H1 (cell line): Measurements from ENCODE around the gene CNR1. TPM values are rescaled to one million over a fixed set of nuclear protein-coding genes. Genes with fewer than 3 reads are reported as not detected.

Experiments
- CTCF ChIA-PET: fragments of 300-600 bp; sonication (Branson Sonifier 250); formaldehyde crosslinking; loops from one replicate; lab custom pipeline; 2021; ENCODE audit not compliant: partially characterized antibody; lab: Charles Lee
- POLR2A ChIA-PET: fragments of 300-600 bp; sonication (Branson Sonifier 250); formaldehyde crosslinking; loops from one replicate; lab custom pipeline; 2021; ENCODE audit warnings: inconsistent platforms; ENCODE audit not compliant: partially characterized antibody; lab: Charles Lee
- DNase-seq, 2 experiments: peaks; one replicate each; pipeline versions ENCODE4 v3.0.0 to v3.0.0-alpha.2; 2010 to 2022; ENCODE audit warnings: low spot score in 2 of 2, low read depth in 1 of 2, mixed read lengths in 1 of 2
- FAIRE-seq: peaks from 2 replicates; lab custom pipeline; 2011; peaks lifted over from hg19 to GRCh38; lab: Jason Lieb, UNC
- H2AFZ ChIP-seq: 2 replicates; pipeline ENCODE4 v1.8.1; 2012; ENCODE audit warnings: low read length, inconsistent platforms
- H2AK5ac ChIP-seq: 2 replicates; pipeline ENCODE4 v1.6.1; 2013; ENCODE audit warnings: low read depth, low read length
- H2BK120ac ChIP-seq: replicated peaks from 2 replicates; pipeline ENCODE3; 2013; ENCODE audit warnings: low read depth, low read length, inconsistent platforms
- H2BK12ac ChIP-seq: 2 replicates; pipeline ENCODE4 v1.6.1; 2013; ENCODE audit warnings: low read depth, low read length
- H2BK15ac ChIP-seq: 2 replicates; pipeline ENCODE4 v1.6.1; 2013; ENCODE audit warnings: low read length
- H2BK20ac ChIP-seq: 2 replicates; pipeline ENCODE4 v1.6.1; 2013; ENCODE audit warnings: low read length
- H2BK5ac ChIP-seq: 2 replicates; pipeline ENCODE4 v1.6.1; 2013; ENCODE audit warnings: low read depth, low read length
- H3K14ac ChIP-seq: 2 replicates; pipeline ENCODE4 v1.6.1; 2013; ENCODE audit warnings: inconsistent platforms; ENCODE audit not compliant: insufficient read length
- H3K18ac ChIP-seq: 2 replicates; pipeline ENCODE4 v1.6.1; 2013; ENCODE audit warnings: low read length; ENCODE audit errors: extremely low read depth
- H3K23ac ChIP-seq: 2 replicates; pipeline ENCODE4 v1.6.1; 2013; ENCODE audit warnings: inconsistent platforms; ENCODE audit not compliant: insufficient read length
- H3K23me2 ChIP-seq: 2 replicates; pipeline ENCODE4 v1.6.1; 2013; ENCODE audit warnings: low read depth, low read length
- H3K27ac ChIP-seq: 2 replicates; pipeline ENCODE4 v1.6.1; 2011; ENCODE audit warnings: low read depth, low read length, inconsistent platforms
- H3K27me3 ChIP-seq, 4 experiments: replicated peaks in 1 of 4; 1 replicate in 1 of 4; 2 replicates in 3 of 4; pipeline versions ENCODE4 v1.6.1 to v1.8.1; 2011 to 2013; ENCODE audit warnings: low read length in 3 of 4, mild to moderate bottlenecking in 3 of 4, inconsistent platforms in 2 of 4, mixed read lengths in 2 of 4, moderate library complexity in 1 of 4; ENCODE audit not compliant: control insufficient read depth in 3 of 4, insufficient read depth in 3 of 4; ENCODE audit errors: extremely low read depth in 1 of 4
- H3K36me3 ChIP-seq, 4 experiments: 2 replicates each; pipeline versions ENCODE4 v1.6.1 to v1.8.1; 2011 to 2013; ENCODE audit warnings: mild to moderate bottlenecking in 4 of 4, low read length in 3 of 4, moderate library complexity in 2 of 4, control low read depth in 1 of 4, inconsistent platforms in 1 of 4; ENCODE audit not compliant: insufficient read depth in 4 of 4, control insufficient read depth in 2 of 4
- H3K4ac ChIP-seq: replicated peaks from 2 replicates; pipeline ENCODE3; 2013; ENCODE audit warnings: low read length, low read depth, mixed read lengths, inconsistent platforms; ENCODE audit not compliant: insufficient read length
- H3K4me1 ChIP-seq, 4 experiments: replicated peaks in 1 of 4; 1 replicate in 1 of 4; 2 replicates in 3 of 4; pipeline versions ENCODE4 v1.6.1 to v1.8.1; 2011 to 2013; ENCODE audit warnings: low read length in 3 of 4, inconsistent platforms in 2 of 4, mixed read lengths in 1 of 4; ENCODE audit not compliant: insufficient read depth in 4 of 4, control insufficient read depth in 3 of 4
- H3K4me2 ChIP-seq, 2 experiments: 2 replicates each; pipeline versions ENCODE4 v1.6.1 to v1.8.1; 2011 to 2013; ENCODE audit warnings: low read depth in 2 of 2, low read length in 2 of 2, control low read depth in 1 of 2, inconsistent platforms in 1 of 2, mild to moderate bottlenecking in 1 of 2; ENCODE audit not compliant: insufficient read depth in 1 of 2
- H3K4me3 ChIP-seq, 4 experiments: fragments of 200-600, 300-600 bp in 1 of 4; sonication (generic), shearing (Covaris generic), sonication (Bioruptor Twin) in 1 of 4; 2 replicates each; pipeline versions ENCODE4 v1.5.1 to v1.8.1; 2011 to 2016; ENCODE audit warnings: low read length in 4 of 4, low read depth in 3 of 4, control low read depth in 2 of 4, inconsistent platforms in 2 of 4, mild to moderate bottlenecking in 2 of 4, mixed read lengths in 1 of 4, moderate library complexity in 1 of 4; ENCODE audit not compliant: insufficient read depth in 2 of 4; ENCODE audit errors: extremely low read depth in 1 of 4
- H3K56ac ChIP-seq: replicated peaks from 2 replicates; pipeline ENCODE3; 2013; ENCODE audit warnings: low read depth, mild to moderate bottlenecking, mixed read lengths, low read length, inconsistent platforms; ENCODE audit not compliant: insufficient read length
- H3K79me1 ChIP-seq: 2 replicates; pipeline ENCODE4 v1.6.1; 2013; ENCODE audit warnings: low read depth, low read length, control low read depth
- H3K79me2 ChIP-seq, 2 experiments: 2 replicates each; pipeline versions ENCODE4 v1.6.1 to v1.8.1; 2012 to 2013; ENCODE audit warnings: low read length in 2 of 2, mild to moderate bottlenecking in 2 of 2, inconsistent platforms in 1 of 2; ENCODE audit not compliant: insufficient read depth in 2 of 2, control insufficient read depth in 1 of 2
- H3K9ac ChIP-seq, 4 experiments: replicated peaks in 1 of 4; 1 replicate in 1 of 4; 2 replicates in 3 of 4; pipeline versions ENCODE4 v1.6.1 to v1.8.1; 2011 to 2013; ENCODE audit warnings: low read depth in 3 of 4, low read length in 3 of 4, control low read depth in 2 of 4, mild to moderate bottlenecking in 2 of 4, moderate library complexity in 2 of 4, inconsistent platforms in 1 of 4; ENCODE audit errors: extremely low read depth in 1 of 4
- H3K9me3 ChIP-seq, 2 experiments: 2 replicates each; pipeline versions ENCODE4 v1.6.1 to v1.8.1; 2012 to 2013; ENCODE audit warnings: mild to moderate bottlenecking in 2 of 2, moderate library complexity in 2 of 2, control low read depth in 1 of 2, inconsistent platforms in 1 of 2, low read depth in 1 of 2, low read length in 1 of 2, mixed read lengths in 1 of 2; ENCODE audit not compliant: insufficient read depth in 2 of 2
- H4K20me1 ChIP-seq, 2 experiments: replicated peaks in 1 of 2; 2 replicates each; pipeline versions ENCODE3 to v1.8.1; 2011 to 2013; ENCODE audit warnings: inconsistent platforms in 2 of 2, low read length in 2 of 2, mild to moderate bottlenecking in 1 of 2; ENCODE audit not compliant: insufficient read depth in 2 of 2, control insufficient read depth in 1 of 2
- H4K5ac ChIP-seq: 2 replicates; pipeline ENCODE4 v1.6.1; 2013; ENCODE audit warnings: low read length, low read depth, mixed read lengths, inconsistent platforms; ENCODE audit not compliant: insufficient read length
- H4K8ac ChIP-seq: 2 replicates; pipeline ENCODE4 v1.8.0; 2013; ENCODE audit warnings: mild to moderate bottlenecking, moderate library complexity, low read length, inconsistent platforms; ENCODE audit not compliant: insufficient read depth; ENCODE audit errors: extremely low read depth
- H4K91ac ChIP-seq: replicated peaks from 2 replicates; pipeline ENCODE3; 2013; ENCODE audit warnings: low read length, mixed read lengths, inconsistent platforms; ENCODE audit not compliant: insufficient read length
- CHD1 ChIP-seq: IDR thresholded peaks from 2 replicates; pipeline ENCODE4 v1.6.1; 2012; ENCODE audit warnings: low read depth, low read length, improper control_type of control experiment
- CREB1 ChIP-seq: IDR thresholded peaks from 2 replicates; pipeline ENCODE4 v1.6.1; 2012; ENCODE audit warnings: inconsistent platforms
- MAFK ChIP-seq: IDR thresholded peaks from 2 replicates; pipeline ENCODE4 v1.6.1; 2012; ENCODE audit warnings: low read depth, mild to moderate bottlenecking, improper control_type of control experiment, low read length
- POU5F1 ChIP-seq: IDR thresholded peaks from 2 replicates; pipeline ENCODE4 v1.6.1; 2011; ENCODE audit warnings: low read depth, mild to moderate bottlenecking, low read length, moderate library complexity
- SAP30 ChIP-seq: fragments of 300-600 bp; sonication (generic); IDR thresholded peaks from 2 replicates; pipeline ENCODE4 v1.7.1; 2012; ENCODE audit warnings: low read length, moderate library complexity, mild to moderate bottlenecking, inconsistent platforms; ENCODE audit not compliant: insufficient read depth, insufficient replicate concordance
- SIN3A ChIP-seq, 2 experiments: IDR thresholded peaks in 1 of 2; conservative IDR thresholded peaks in 1 of 2; 2 replicates each; pipeline ENCODE4 v1.6.1; 2011 to 2012; ENCODE audit warnings: low read length in 2 of 2, improper control_type of control experiment in 1 of 2, low read depth in 1 of 2, mild to moderate bottlenecking in 1 of 2
- SIX5 ChIP-seq: IDR thresholded peaks from 2 replicates; pipeline ENCODE4 v1.6.1; 2011; ENCODE audit warnings: mild to moderate bottlenecking, low read depth, low read length
- TBP ChIP-seq: IDR thresholded peaks from 2 replicates; pipeline ENCODE4 v1.6.1; 2011; ENCODE audit warnings: low read depth, low read length, improper control_type of control experiment
- TEAD4 ChIP-seq: IDR thresholded peaks from 2 replicates; pipeline ENCODE4 v1.6.1; 2012; ENCODE audit warnings: low read depth, low read length, inconsistent platforms, mixed read lengths
- WGBS, 2 experiments: shearing (Covaris generic) in 1 of 2; methylation state at CpG; one replicate each; pipeline versions ENCODE4 v1.1.6 to v1.1.7; 2013 to 2015; ENCODE audit warnings: low lambda C conversion rate in 2 of 2, mixed read lengths in 2 of 2, inconsistent platforms in 1 of 2, low coverage in 1 of 2, missing lambda C conversion rate in 1 of 2; ENCODE audit not compliant: insufficient replicate concordance in 2 of 2, insufficient coverage in 1 of 2, insufficient read length in 1 of 2; ENCODE audit errors: extremely low coverage in 1 of 2, missing lambda C conversion rate in 1 of 2; 5-methylcytosine and 5-hydroxymethylcytosine counted together
- polyA plus RNA-seq, 7 experiments: library from polyadenylated mRNA; depleted of rRNA in 3 of 7; stranded (reverse) in 5 of 7; unstranded in 2 of 7; fragments of >200 nt in 5 of 7; fragments of 200-250 nt in 2 of 7; gene quantifications; 1 replicate in 5 of 7; 2 replicates in 1 of 7; 4 replicates in 1 of 7; pipeline versions ENCODE4 v1.2.1 to v1.2.3, GENCODE V29; 2011 to 2013; ENCODE audit warnings: missing spikeins in 2 of 7, mixed read lengths in 2 of 7
- total RNA-seq: library from RNA; stranded (reverse); fragmentation: NEBNext Ultra II Directional; extraction: Animal tissue kit (Norgen Biotek cat#: 25700); gene quantifications from 2 replicates; pipeline ENCODE4 v1.2.1, GENCODE V29; 2021
- TF ChIP-seq, protein P1 (sequence below): IDR thresholded peaks from 2 replicates; pipeline ENCODE4 v1.6.1; 2012; ENCODE audit warnings: inconsistent platforms
- TF ChIP-seq, protein P2 (sequence below): IDR thresholded peaks from 2 replicates; pipeline ENCODE4 v1.6.1; 2012; ENCODE audit warnings: low read length, inconsistent platforms

Gene CNR1
- total and polyA plus RNA-seq, 2 of the 8 experiments (the other 6 are each of a cell fraction or from before 2014, with no cell fraction given), result 0.83 to 3.1 TPM

DNA sequence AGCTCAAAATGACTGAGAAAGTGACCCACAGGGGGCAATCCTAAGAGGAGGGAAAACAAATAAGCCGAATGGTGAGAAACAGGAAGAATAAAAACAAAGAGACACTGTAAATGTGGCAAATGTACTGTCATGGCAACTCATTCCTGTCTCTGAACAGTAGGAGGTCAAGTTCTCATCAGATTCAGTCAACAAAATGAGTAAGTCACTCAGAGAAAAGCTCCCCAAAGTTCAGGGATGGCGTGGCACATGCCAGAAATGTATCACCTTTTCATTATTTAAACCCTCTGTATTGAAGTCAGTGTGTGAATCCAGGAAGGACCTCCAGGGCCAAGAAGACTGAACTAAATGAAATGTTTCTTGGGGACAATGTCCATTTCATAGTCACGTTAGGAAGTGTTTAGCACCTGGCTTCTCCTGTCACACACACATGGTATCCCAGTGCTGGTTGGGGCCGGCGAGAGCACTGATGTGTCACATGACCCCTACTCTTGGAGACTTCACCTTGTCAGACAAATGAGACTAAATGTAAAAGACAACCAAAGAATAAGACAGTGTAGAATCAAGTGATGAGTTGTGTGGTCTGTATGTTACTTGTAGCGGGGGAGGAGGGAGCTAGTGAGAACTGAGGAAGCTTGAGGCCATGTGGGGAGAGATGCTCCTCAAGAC is 20.7 kb downstream of the CNR1 start:
- Histone ChIP-seq H3K9ac (no peak overlapping the region), H3K4me3 (no peak overlapping the region), H4K20me1 (no peaks in the 10 kb centered on the region), H3K56ac (no peak overlapping the region), H3K79me1 (no peaks in the 10 kb centered on the region), H4K5ac (no peak overlapping the region), H2BK5ac (no peak overlapping the region), H3K23ac (no peak overlapping the region), H2BK20ac (no peak overlapping the region), H3K9me3 (no peaks in the 10 kb centered on the region; a peak in 1 of 4 replicates), H2BK12ac (no peak overlapping the region), H2BK120ac (no peak overlapping the region), H3K79me2 (no peaks in the 10 kb centered on the region), H3K4me2 (no peak overlapping the region), H2BK15ac (no peak overlapping the region), H3K18ac (no peak overlapping the region), H3K4ac (no peak overlapping the region), H3K4me1 (peaks cover 0 to 8% (median 1%) of the 10 kb centered on the region in 4 experiments; a peak in 2 of 7 replicates), H2AK5ac (no peak overlapping the region), H4K8ac (no peak overlapping the region), H3K23me2 (no peaks in the 10 kb centered on the region), H3K14ac (no peak overlapping the region), H3K36me3 (no peaks in the 10 kb centered on the region), H4K91ac (no peak overlapping the region), H2AFZ (no peak overlapping the region), H3K27ac (no peak overlapping the region), H3K27me3 (peaks cover 0 to 3% (median 0%) of the 10 kb centered on the region in 4 experiments; a peak in 1 of 7 replicates)
- ChIA-PET POLR2A (no interaction called here), CTCF (interaction anchor here (1.0 to 1.3 kb wide), 2 partner anchors 9 to 12 kb away, joined by 3 read pairs; no protein-coding TSS in a partner anchor)
- 98% methylated on average over 6 of the region's 6 CpGs; no CpG with 5 or more reads in 1 of the 2 experiments for WGBS, 2 experiments
- TF ChIP-seq SIN3A (conservative IDR thresholded peaks at IDR 0.05 in 1 of 2, IDR thresholded peaks at IDR 0.05 in 1 of 2; ENCODE audit: low read depth in 1 of 2, low read length in 2 of 2), result no peak
- TF ChIP-seq TEAD4, result no peak
- TF ChIP-seq CREB1, result no peak
- TF ChIP-seq, protein P1, sequence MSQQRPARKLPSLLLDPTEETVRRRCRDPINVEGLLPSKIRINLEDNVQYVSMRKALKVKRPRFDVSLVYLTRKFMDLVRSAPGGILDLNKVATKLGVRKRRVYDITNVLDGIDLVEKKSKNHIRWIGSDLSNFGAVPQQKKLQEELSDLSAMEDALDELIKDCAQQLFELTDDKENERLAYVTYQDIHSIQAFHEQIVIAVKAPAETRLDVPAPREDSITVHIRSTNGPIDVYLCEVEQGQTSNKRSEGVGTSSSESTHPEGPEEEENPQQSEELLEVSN, result no peak
- no peak for TF ChIP-seq SIX5
- TF ChIP-seq POU5F1, result no peak
- TF ChIP-seq, protein P2, sequence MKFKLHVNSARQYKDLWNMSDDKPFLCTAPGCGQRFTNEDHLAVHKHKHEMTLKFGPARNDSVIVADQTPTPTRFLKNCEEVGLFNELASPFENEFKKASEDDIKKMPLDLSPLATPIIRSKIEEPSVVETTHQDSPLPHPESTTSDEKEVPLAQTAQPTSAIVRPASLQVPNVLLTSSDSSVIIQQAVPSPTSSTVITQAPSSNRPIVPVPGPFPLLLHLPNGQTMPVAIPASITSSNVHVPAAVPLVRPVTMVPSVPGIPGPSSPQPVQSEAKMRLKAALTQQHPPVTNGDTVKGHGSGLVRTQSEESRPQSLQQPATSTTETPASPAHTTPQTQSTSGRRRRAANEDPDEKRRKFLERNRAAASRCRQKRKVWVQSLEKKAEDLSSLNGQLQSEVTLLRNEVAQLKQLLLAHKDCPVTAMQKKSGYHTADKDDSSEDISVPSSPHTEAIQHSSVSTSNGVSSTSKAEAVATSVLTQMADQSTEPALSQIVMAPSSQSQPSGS, result no peak
- TF ChIP-seq TBP, result no peak
- TF ChIP-seq SAP30, result no peak
- TF ChIP-seq CHD1, result no peak
- no peak for TF ChIP-seq MAFK
- no peak for FAIRE-seq
- no peak for DNase-seq
